Left cardiac atrium (tissue), 4 donors: Measurements from ENCODE around the gene FDX1. TPM values are rescaled to one million over a fixed set of nuclear protein-coding genes. Genes with fewer than 3 reads are reported as not detected.

ENCODE experiments used
- ATAC-seq, 2 donors: fragments of 200-7000 bp; cut with Tn5 transposase; one replicate each; pipeline ENCODE4 v1.9.1; 2020; ENCODE audit warnings: mild to moderate bottlenecking in 2 of 2, moderate library complexity in 2 of 2
- DNase-seq: peaks from one replicate; pipeline ENCODE4 v3.0.0-alpha.2; 2020
- intact Hi-C, 2 donors: fragments of 100-400 bp; cut with DNase I; formaldehyde crosslinking; loops; one replicate each; pipeline versions ENCODE4 v1.14.1 to v1.15.1; 2022 to 2023
- total RNA-seq, 2 donors: library from RNA; stranded (reverse); fragmentation: NEBNext Ultra II Directional; extraction: Animal tissue kit (Norgen Biotek cat#: 25700); gene quantifications; one replicate each; pipeline ENCODE4 v1.2.1, GENCODE V29; 2021
- donor health status: DM: no; HTN: yes; CAD: no.
- donor health status: DM: no; HTN: yes; CAD: no; lungs with severe emphysema.
- donor health status: DM: yes; HTN: yes; CAD: no.
- donor health status: Dilated cardiomyopathy.

FDX1 gene
- total RNA-seq, 2 donors from 2014 or later: 11.8 to 16.2 TPM

DNA sequence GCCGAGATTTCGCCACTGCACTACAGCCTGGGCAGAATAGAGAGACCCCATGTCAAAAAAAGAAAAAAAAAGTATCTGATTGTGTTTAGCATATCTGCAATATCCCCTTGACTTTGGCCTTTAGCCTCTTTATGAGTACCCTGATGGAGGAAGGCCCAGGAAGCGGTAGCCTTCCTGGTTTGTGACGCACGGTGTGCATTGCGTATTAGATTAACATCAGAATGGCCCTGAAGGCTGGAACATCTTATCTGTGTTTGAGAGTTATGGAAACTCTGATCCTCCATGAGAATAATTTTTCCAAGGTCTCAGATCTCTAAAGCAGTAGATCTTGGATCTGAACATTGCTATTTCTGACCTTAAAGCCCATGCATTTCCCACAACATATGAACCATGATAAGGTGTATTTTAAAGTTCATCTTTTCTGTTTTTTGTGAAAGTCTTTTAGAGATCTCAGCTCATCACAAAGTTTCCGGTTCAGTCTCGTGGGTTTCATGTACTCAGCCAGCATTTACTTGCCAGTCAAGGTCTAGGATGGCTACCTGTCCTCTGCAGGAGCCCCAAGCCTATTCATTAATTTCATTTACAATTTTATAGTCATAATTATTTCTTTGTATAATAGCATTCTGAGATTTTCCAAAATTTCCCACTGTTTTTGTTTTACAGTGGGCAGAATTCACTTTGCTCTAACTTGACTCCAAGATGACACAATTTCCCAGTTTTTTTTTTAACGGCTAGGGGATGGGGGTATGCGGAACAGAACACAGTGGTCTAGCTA lies 605 bp upstream of the FDX1 start:
- no peak for ATAC-seq
- intact Hi-C loops: no loop called here
- no peak for DNase-seq

- intact Hi-C loops: loop anchor here in 1 of 2 donors (5.0 kb wide), 1 partner anchor 53 kb away; no protein-coding TSS in a partner anchor
- ATAC-seq (peak; percentile 49 to 63), DNase-seq (no peak)
These were observed 711 bp downstream of the FDX1 start for GRCh38 chr11:110430267-110431050.

GRCh38 chr11:110431051-110431672 lies 1.4 kb downstream of the FDX1 start:
- ATAC-seq (peak in 1 of 2 donors; percentile 1), DNase-seq (no peak)
- intact Hi-C loops: loop anchor here in 1 of 2 donors (5.0 kb wide), 1 partner anchor 54 kb away; no protein-coding TSS in a partner anchor

- intact Hi-C loops: loop anchor here in 1 of 2 donors (2.0 to 5.0 kb wide), 2 partner anchors 54 to 231 kb away; no protein-coding TSS in a partner anchor
- no peak for ATAC-seq
- no peak for DNase-seq
These were observed 1.9 kb downstream of the FDX1 start for GRCh38 chr11:110431674-110432073.

GRCh38 chr11:110432713-110433392 lies 3.1 kb downstream of the FDX1 start:
- intact Hi-C loops: loop anchor here in 1 of 2 donors (2.0 to 5.0 kb wide), 2 partner anchors 56 to 232 kb away; no protein-coding TSS in a partner anchor

GRCh38 chr11:110433393-110434333 lies 3.9 kb downstream of the FDX1 start:
- ATAC-seq (no peak), DNase-seq (no peak)
- intact Hi-C loops: loop anchor here in 1 of 2 donors (2.0 to 5.0 kb wide), 2 partner anchors 56 to 233 kb away; no protein-coding TSS in a partner anchor

More at GRCh38 chr11:110432713-110433392, 3.1 kb downstream of the FDX1 start:
- DNase-seq: no peak
- ATAC-seq: no peak

- no peak for DNase-seq
- ATAC-seq: peak in 1 of 2 donors; percentile 10
- intact Hi-C loops: loop anchor here in 1 of 2 donors (5.0 kb wide), 1 partner anchor 58 kb away; no protein-coding TSS in a partner anchor
These were observed 5.4 kb downstream of the FDX1 start for GRCh38 chr11:110434952-110435779.

GRCh38 chr11:110435780-110436717 lies 6.3 kb downstream of the FDX1 start:
- ATAC-seq: peak in 1 of 2 donors; percentile 64
- intact Hi-C loops: no loop called here
- DNase-seq: no peak

DNA sequence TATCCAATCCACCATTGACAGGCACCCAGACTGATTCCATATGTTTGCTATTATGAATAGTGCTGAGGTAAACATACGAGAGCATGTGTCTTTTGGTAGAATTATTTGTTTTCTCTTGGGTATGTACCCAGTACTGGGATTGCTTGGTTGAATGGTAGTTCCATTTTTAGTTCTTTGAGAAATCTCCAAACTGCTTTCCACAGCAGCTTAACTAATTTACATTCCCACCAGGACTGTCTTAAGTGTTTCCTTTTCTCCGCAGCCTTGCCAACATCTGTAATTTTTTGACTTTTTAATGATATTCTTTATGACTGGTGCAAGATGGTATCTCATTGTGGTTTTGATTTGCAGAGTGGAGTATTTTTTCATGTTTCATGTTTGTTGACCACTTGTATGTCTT lies 8.3 kb downstream of the FDX1 start:
- intact Hi-C loops: no loop called here
- ATAC-seq (no peak), DNase-seq (no peak)

GRCh38 chr11:110445437-110445836 lies 15.7 kb downstream of the FDX1 start:
- ATAC-seq (no peak), DNase-seq (no peak)
- intact Hi-C loops: no loop called here

DNA sequence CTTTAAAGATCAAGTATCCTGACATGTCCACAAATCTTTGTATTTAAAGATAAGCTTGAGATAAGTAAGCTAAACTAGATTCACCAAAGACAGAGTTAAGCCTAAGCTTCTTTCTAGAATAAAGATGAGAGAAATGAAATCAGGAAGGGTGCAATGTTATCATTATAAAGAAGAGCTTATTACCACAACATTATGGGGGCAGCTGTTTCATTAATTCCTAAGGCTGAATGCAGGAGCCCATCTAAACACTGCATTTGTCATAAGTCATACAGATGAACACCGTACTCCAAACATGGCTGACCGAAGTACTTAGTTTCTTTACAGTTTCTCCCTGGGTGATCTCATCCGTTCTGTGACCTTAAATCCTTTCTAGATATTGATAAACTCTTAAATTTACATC lies 16.3 kb downstream of the FDX1 start:
- intact Hi-C loops: no loop called here

DNA sequence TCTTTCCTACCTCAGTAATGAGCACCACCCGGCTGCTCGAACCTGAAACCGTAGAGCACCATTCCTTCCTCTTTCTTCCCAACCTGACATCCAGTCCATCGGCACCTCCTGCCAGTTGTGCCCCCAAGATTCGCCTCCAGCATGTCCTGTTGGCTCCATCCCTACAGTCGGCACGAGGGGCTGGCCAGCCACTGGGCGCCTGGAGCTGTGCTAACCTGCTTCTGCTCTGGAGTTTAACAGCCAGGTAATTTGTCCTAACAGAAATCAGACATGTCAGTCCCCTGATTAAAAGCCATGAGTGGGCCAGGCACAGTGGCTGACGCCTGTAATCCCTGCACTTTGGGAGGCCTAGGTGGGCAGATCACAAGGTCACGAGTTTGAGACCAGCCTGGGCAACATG lies 16.8 kb downstream of the FDX1 start:
- intact Hi-C loops: no loop called here
- DNase-seq (no peak), ATAC-seq (no peak)

More for the DNA sequence above, 16.3 kb downstream of the FDX1 start:
- ATAC-seq (no peak), DNase-seq (no peak)

GRCh38 chr11:110447343-110447742 lies 17.6 kb downstream of the FDX1 start:
- no peak for DNase-seq
- no peak for ATAC-seq
- intact Hi-C loops: no loop called here

- intact Hi-C loops: no loop called here
- DNase-seq: no peak
- no peak for ATAC-seq
These were observed 18.4 kb downstream of the FDX1 start for GRCh38 chr11:110447897-110448745.

GRCh38 chr11:110450246-110450645 lies 20.5 kb downstream of the FDX1 start:
- intact Hi-C loops: loop anchor here in 1 of 2 donors (10.0 kb wide), 1 partner anchor 785 kb away; no protein-coding TSS in a partner anchor
- DNase-seq (no peak), ATAC-seq (no peak)
